Measurements from ENCODE around the gene APOA4. TPM values are rescaled to one million over a fixed set of nuclear protein-coding genes. Genes with fewer than 3 reads are reported as not detected.

The APOA4 gene
- total RNA-seq, 1 experiment from 2014 or later = not detected

GRCh38 chr11:116833816-116834534 is 10.9 kb upstream of the APOA4 start:
- Histone ChIP-seq H4K20me1 (ENCODE audit: insufficient read depth) (no peaks in the 10 kb centered on the region), H2AFZ (ENCODE audit: low read depth, low read length, poor library complexity, severe bottlenecking) (no peak overlapping the region), H3K9ac (ENCODE audit: low read length) (no peak overlapping the region), H3K36me3 (ENCODE audit: control insufficient read depth in 1 of 2, insufficient read depth in 2 of 2, low read length in 2 of 2) (no peaks in the 10 kb centered on the region), H3K79me2 (ENCODE audit: insufficient read depth, low read length) (no peaks in the 10 kb centered on the region), H3K4me3 (replicated peaks in 1 of 2; ENCODE audit: low read depth in 1 of 2, low read length in 2 of 2) (no peak overlapping the region), H3K4me1 (ENCODE audit: control insufficient read depth in 1 of 2, insufficient read depth in 2 of 2, low read length in 2 of 2) (peaks cover 8 to 15% of the 10 kb centered on the region in 2 experiments), H3K9me2 (ENCODE audit: insufficient read depth) (no peaks in the 10 kb centered on the region), H3K9me3 (ENCODE audit: control insufficient read depth in 1 of 2, insufficient read depth in 1 of 2, low read depth in 1 of 2, low read length in 2 of 2) (no peaks in the 10 kb centered on the region), H3K27me3 (ENCODE audit: insufficient read depth, low read length) (no peaks in the 10 kb centered on the region), H3K4me2 (ENCODE audit: low read length) (no peak overlapping the region), H3K27ac (ENCODE audit: low read depth, low read length) (no peak overlapping the region)
- no TSS peak for BruUV-seq (replicated peaks)
- DNase-seq (ENCODE audit: low read depth, low spot score) (no peak), ATAC-seq (no peak)
- no peak for TF ChIP-seq MAX (IDR thresholded peaks at IDR 0.05)
- TF ChIP-seq FOSL1 (IDR thresholded peaks at IDR 0.05; ENCODE audit: low read depth) = no peak
- POLR2A ChIA-PET = interaction anchor here (0.6 kb wide), 1 partner anchor 47 kb away, joined by 3 read pairs; no protein-coding TSS in a partner anchor
- RAD21 ChIA-PET (ENCODE audit: low non-redundant PET in 1 of 2, low total read pairs in 2 of 2, uncharacterized antibody in 2 of 2, unreplicated experiment in 2 of 2) = no interaction called here
- intact Hi-C loops (cut with micrococcal nuclease) = no loop called here
- CTCF ChIA-PET = no interaction called here

GRCh38 chr11:116833491-116833815 is 10.3 kb upstream of the APOA4 start:
- Histone ChIP-seq H3K36me3 (ENCODE audit: control insufficient read depth in 1 of 2, insufficient read depth in 2 of 2, low read length in 2 of 2) (no peaks in the 10 kb centered on the region), H2AFZ (ENCODE audit: low read depth, low read length, poor library complexity, severe bottlenecking) (no peak overlapping the region), H3K9me2 (ENCODE audit: insufficient read depth) (no peaks in the 10 kb centered on the region), H3K79me2 (ENCODE audit: insufficient read depth, low read length) (no peaks in the 10 kb centered on the region), H3K9ac (ENCODE audit: low read length) (no peak overlapping the region), H3K4me3 (replicated peaks in 1 of 2; ENCODE audit: low read depth in 1 of 2, low read length in 2 of 2) (no peak overlapping the region), H3K9me3 (ENCODE audit: control insufficient read depth in 1 of 2, insufficient read depth in 1 of 2, low read depth in 1 of 2, low read length in 2 of 2) (no peaks in the 10 kb centered on the region), H3K27ac (ENCODE audit: low read depth, low read length) (no peak overlapping the region), H3K4me2 (ENCODE audit: low read length) (no peak overlapping the region), H3K27me3 (ENCODE audit: insufficient read depth, low read length) (no peaks in the 10 kb centered on the region), H3K4me1 (ENCODE audit: control insufficient read depth in 1 of 2, insufficient read depth in 2 of 2, low read length in 2 of 2) (peaks cover 8 to 15% of the 10 kb centered on the region in 2 experiments), H4K20me1 (ENCODE audit: insufficient read depth) (no peaks in the 10 kb centered on the region)
- RAD21 ChIA-PET (ENCODE audit: low non-redundant PET in 1 of 2, low total read pairs in 2 of 2, uncharacterized antibody in 2 of 2, unreplicated experiment in 2 of 2) = no interaction called here
- BruUV-seq (replicated peaks) = no TSS peak
- POLR2A ChIA-PET = no interaction called here
- no peak for DNase-seq (ENCODE audit: low read depth, low spot score)
- ATAC-seq = no peak
- TF ChIP-seq ZFX (IDR thresholded peaks at IDR 0.05) (no peak), CTCF (IDR thresholded peaks at IDR 0.05 in 2 of 3, conservative IDR thresholded peaks at IDR 0.05 in 1 of 3; ENCODE audit: borderline replicate concordance in 1 of 3, insufficient read depth in 1 of 3, low read depth in 2 of 3, low read length in 2 of 3) (no peak), YY1 (IDR thresholded peaks at IDR 0.05; ENCODE audit: extremely low read depth, insufficient replicate concordance, low read depth, low read length) (no peak), ELF1 (IDR thresholded peaks at IDR 0.05; ENCODE audit: borderline replicate concordance, low read depth) (no peak), SRF (IDR thresholded peaks at IDR 0.05; ENCODE audit: low read depth) (no peak), POLR2AphosphoS5 (IDR thresholded peaks at IDR 0.05; ENCODE audit: low read depth, low read length) (no peak), EGR1 (IDR thresholded peaks at IDR 0.05; ENCODE audit: low read depth) (no peak), SP1 (IDR thresholded peaks at IDR 0.05; ENCODE audit: low read depth) (no peak), REST (IDR thresholded peaks at IDR 0.05; ENCODE audit: low read depth) (no peak), ATF3 (IDR thresholded peaks at IDR 0.05) (no peak)
- CTCF ChIA-PET = no interaction called here
- intact Hi-C loops (cut with micrococcal nuclease) = no loop called here
